Loucy (cell line): ENCODE results near the gene SDCBP2.

Experiments
- H2AFZ ChIP-seq: fragments of 200-600 bp; sonication (generic); 2 replicates; pipeline ENCODE4 v1.6.0; 2016; ENCODE audit warnings: antibody characterized with exemption, mild to moderate bottlenecking, low read length, moderate library complexity
- H3F3A ChIP-seq: fragments of 200-600 bp; 2 replicates; pipeline ENCODE4 v1.6.0; 2016; ENCODE audit warnings: antibody characterized with exemption, low read depth, mild to moderate bottlenecking
- H3K27me3 ChIP-seq: fragments of 200-600 bp; sonication (generic); 2 replicates; pipeline ENCODE4 v1.6.1; 2014; ENCODE audit warnings: low read length, mild to moderate bottlenecking; ENCODE audit not compliant: insufficient read depth, poor library complexity, severe bottlenecking
- H3K36me3 ChIP-seq: fragments of 200-600 bp; sonication (generic); 2 replicates; pipeline ENCODE4 v1.6.1; 2016; ENCODE audit warnings: low read length; ENCODE audit not compliant: insufficient read depth
- H3K4me1 ChIP-seq: fragments of 200-600 bp; sonication (generic); 2 replicates; pipeline ENCODE4 v1.5.1; 2014; ENCODE audit warnings: low read length, mild to moderate bottlenecking; ENCODE audit not compliant: insufficient read depth, poor library complexity, severe bottlenecking
- H3K4me2 ChIP-seq: fragments of 200-600 bp; sonication (generic); 2 replicates; pipeline ENCODE4 v1.6.0; 2014; ENCODE audit warnings: antibody characterized with exemption, low read length, low read depth, mild to moderate bottlenecking; ENCODE audit not compliant: poor library complexity, severe bottlenecking
- H3K4me3 ChIP-seq: fragments of 200-600 bp; sonication (generic); 2 replicates; pipeline ENCODE4 v1.5.1; 2014; ENCODE audit warnings: low read length, mild to moderate bottlenecking, mixed read lengths; ENCODE audit not compliant: poor library complexity, severe bottlenecking
- H3K79me2 ChIP-seq: fragments of 200-600 bp; sonication (generic); 2 replicates; pipeline ENCODE4 v1.6.1; 2014; ENCODE audit warnings: low read length; ENCODE audit not compliant: insufficient read depth
- H3K9ac ChIP-seq: fragments of 200-600 bp; sonication (generic); 2 replicates; pipeline ENCODE4 v1.6.0; 2014; ENCODE audit warnings: mild to moderate bottlenecking, low read depth, low read length, moderate library complexity; ENCODE audit not compliant: poor library complexity, severe bottlenecking
- H3K9me2 ChIP-seq: fragments of 200-600 bp; sonication (generic); replicated peaks from 2 replicates; pipeline ENCODE4 v1.6.1; 2016; ENCODE audit warnings: low read depth, low read length, mixed read lengths
- H3K9me3 ChIP-seq: fragments of 200-600 bp; sonication (generic); 2 replicates; pipeline ENCODE4 v1.6.1; 2014; ENCODE audit warnings: mild to moderate bottlenecking, antibody characterized with exemption, low read length, low read depth; ENCODE audit not compliant: insufficient read depth
- H4K20me1 ChIP-seq: fragments of 200-600 bp; sonication (generic); 2 replicates; pipeline ENCODE4 v1.6.0; 2014; ENCODE audit warnings: antibody characterized with exemption, low read length, mild to moderate bottlenecking; ENCODE audit not compliant: insufficient read depth, poor library complexity, severe bottlenecking
- EZH2phosphoT487 ChIP-seq: fragments of 200-600 bp; IDR thresholded peaks from 2 replicates; pipeline ENCODE4 v1.6.1; 2018; ENCODE audit warnings: antibody characterized with exemption, mild to moderate bottlenecking, moderate library complexity, borderline replicate concordance
- TF ChIP-seq, protein P1 (sequence below): fragments of 200-600 bp; sonication (generic); conservative IDR thresholded peaks from 2 replicates; pipeline ENCODE4 v1.5.1; 2014; ENCODE audit warnings: mild to moderate bottlenecking, antibody characterized with exemption, low read length

Gene SDCBP2

DNA sequence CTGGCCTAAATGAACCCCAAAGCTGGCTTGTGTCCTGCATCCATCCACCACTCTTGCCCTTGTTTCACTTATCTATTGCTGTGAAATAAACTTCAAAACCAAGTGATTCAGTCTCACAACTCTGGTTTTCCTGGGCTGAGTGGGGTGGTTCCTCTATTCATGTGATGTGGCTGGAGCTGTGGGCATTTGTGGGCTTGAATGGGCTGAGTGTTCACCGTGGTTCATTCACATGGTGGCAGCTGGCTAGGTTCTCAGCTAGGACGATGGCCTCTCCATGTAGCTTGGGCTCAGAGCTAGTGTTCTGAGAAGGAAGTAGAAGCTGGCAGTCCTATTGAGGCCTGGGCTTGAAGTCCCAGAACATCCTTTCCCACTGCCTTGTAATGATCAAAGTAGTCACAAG lies 33.5 kb upstream of the SDCBP2 start:
- H4K20me1 ChIP-seq = peaks cover 3% of the 10 kb centered on the region
- TF ChIP-seq EZH2phosphoT487 = no peak
- TF ChIP-seq, protein P1, sequence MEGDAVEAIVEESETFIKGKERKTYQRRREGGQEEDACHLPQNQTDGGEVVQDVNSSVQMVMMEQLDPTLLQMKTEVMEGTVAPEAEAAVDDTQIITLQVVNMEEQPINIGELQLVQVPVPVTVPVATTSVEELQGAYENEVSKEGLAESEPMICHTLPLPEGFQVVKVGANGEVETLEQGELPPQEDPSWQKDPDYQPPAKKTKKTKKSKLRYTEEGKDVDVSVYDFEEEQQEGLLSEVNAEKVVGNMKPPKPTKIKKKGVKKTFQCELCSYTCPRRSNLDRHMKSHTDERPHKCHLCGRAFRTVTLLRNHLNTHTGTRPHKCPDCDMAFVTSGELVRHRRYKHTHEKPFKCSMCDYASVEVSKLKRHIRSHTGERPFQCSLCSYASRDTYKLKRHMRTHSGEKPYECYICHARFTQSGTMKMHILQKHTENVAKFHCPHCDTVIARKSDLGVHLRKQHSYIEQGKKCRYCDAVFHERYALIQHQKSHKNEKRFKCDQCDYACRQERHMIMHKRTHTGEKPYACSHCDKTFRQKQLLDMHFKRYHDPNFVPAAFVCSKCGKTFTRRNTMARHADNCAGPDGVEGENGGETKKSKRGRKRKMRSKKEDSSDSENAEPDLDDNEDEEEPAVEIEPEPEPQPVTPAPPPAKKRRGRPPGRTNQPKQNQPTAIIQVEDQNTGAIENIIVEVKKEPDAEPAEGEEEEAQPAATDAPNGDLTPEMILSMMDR = no peak
- H3K9ac ChIP-seq = no peak overlapping the region
- peaks cover 32% of the 10 kb centered on the region for H3K4me1 ChIP-seq
- no peak overlapping the region for H3K4me3 ChIP-seq
- H3K27me3 ChIP-seq = no peaks in the 10 kb centered on the region
- H3K9me3 ChIP-seq = no peaks in the 10 kb centered on the region
- H3F3A ChIP-seq = no peaks in the 10 kb centered on the region
- peaks cover 34% of the 10 kb centered on the region for H3K36me3 ChIP-seq
- H3K9me2 ChIP-seq = no peaks in the 10 kb centered on the region
- 0 out of 2 replicates have a peak, but pooled peaks cover 4% of the 10 kb centered on the region for H3K79me2 ChIP-seq
- H3K4me2 ChIP-seq = no peak overlapping the region
- H2AFZ ChIP-seq = no peak overlapping the region

DNA sequence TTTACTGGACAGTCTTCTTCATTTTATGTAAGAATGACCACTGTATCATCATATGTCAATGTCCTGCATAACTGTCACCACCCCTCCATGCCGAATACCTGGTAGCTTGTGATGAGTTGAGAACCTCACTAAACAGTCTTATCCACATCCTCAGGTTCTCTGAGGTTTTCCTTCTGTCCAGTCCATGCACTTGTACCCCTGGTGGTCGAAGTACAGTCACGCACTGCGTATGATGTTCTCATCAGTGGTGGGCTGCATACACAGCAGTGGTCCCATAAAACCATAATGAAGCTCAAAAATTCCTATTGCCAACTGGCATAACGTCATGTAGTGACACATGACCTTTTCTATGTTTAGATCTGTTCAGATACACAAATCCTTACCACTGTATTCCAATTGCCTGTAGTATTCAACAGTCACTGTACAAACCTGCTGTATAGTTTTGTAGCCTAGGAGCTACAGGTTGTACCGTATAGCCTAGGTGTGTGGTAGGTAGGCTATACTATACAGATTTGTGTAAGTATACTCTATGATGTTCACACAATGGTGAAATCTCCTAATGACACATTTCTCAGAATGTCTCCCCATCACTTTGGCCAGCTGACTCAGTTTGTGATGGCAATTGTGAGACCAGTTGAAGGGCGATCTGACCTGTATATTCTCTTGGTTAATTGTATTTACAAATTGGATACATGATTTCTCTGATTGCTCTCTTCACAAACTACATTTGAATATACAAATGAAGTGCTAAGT lies 31.3 kb upstream of the SDCBP2 start:
- Histone ChIP-seq H3K79me2 (no peaks in the 10 kb centered on the region), H3K9me2 (no peaks in the 10 kb centered on the region), H3K9ac (no peak overlapping the region), H3K27me3 (no peaks in the 10 kb centered on the region), H3K4me1 (peaks cover 32% of the 10 kb centered on the region), H2AFZ (no peak overlapping the region), H3K36me3 (peaks cover 20% of the 10 kb centered on the region), H3K9me3 (no peaks in the 10 kb centered on the region), H3F3A (no peaks in the 10 kb centered on the region), H3K4me2 (no peak overlapping the region), H4K20me1 (peaks cover 3% of the 10 kb centered on the region), H3K4me3 (no peak overlapping the region)
- no peak for TF ChIP-seq EZH2phosphoT487
- TF ChIP-seq, protein P1 = peak; percentile 39

DNA sequence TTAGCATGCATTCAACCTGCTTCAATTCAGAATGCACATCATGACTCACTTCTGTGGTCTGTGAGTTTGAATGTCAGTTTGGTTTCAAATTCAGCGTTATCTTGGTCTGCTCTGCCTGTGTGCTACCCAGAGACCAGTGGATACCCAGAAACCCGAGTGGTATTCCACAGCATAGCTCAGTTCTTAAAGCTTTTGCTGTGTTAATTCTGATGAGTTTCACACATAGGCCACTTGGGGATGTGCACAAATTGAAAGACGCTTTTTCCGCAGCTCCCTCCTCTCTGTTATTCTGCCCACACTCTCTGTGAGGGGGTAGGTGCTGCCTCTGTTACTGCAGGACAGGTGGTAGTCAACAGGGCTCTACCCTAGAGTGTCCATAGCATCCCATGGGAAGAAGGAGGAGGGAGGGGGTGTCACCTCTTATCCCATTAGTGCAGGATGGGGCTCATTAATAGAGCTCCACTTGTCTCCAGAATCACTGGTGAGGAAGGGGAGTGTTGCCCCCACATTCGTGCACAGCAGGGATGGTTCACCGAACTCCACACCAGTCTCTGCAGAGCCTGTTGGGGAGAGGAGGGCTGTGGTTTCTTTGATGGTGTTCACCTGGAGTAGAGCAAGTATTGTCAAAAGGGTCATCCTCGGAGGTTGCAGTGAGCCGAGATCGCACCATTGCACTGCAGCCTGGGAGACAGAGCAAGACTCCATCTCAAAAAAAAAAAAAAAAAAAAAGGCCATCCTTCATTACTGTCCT lies 29.2 kb upstream of the SDCBP2 start:
- Histone ChIP-seq H3K9me2 (no peaks in the 10 kb centered on the region), H4K20me1 (peaks cover 3% of the 10 kb centered on the region), H2AFZ (no peak overlapping the region), H3K36me3 (peaks cover 32% of the 10 kb centered on the region; the same call in 1 of the 2 replicates), H3K4me2 (no peak overlapping the region), H3K79me2 (no peaks in the 10 kb centered on the region), H3K4me1 (peaks cover 12% of the 10 kb centered on the region), H3K27me3 (no peaks in the 10 kb centered on the region), H3F3A (no peaks in the 10 kb centered on the region), H3K9me3 (no peaks in the 10 kb centered on the region; the same call in 1 of the 2 replicates), H3K9ac (no peak overlapping the region), H3K4me3 (no peak overlapping the region)
- TF ChIP-seq EZH2phosphoT487 = no peak
- TF ChIP-seq, protein P1 = no peak
